Body of pancreas (tissue), 4 donors: ENCODE results near the gene GPC1.

ENCODE experiments used
- POLR2A ChIP-seq, 3 donors: fragments of 450-650 bp; IDR thresholded peaks; one replicate each; pipeline ENCODE4 v1.6.1; 2016; ENCODE audit warnings: antibody characterized with exemption in 3 of 3, mild to moderate bottlenecking in 2 of 3
- TF ChIP-seq, protein P1 (sequence below), 7 experiments: fragments of 450-650 bp in 4 of 7; fragments of 200-600 bp in 3 of 7; sonication (generic) in 3 of 7; IDR thresholded peaks; one replicate each; pipeline ENCODE4 v1.5.1; 2016 to 2019; ENCODE audit warnings: antibody characterized with exemption in 7 of 7

DNA sequence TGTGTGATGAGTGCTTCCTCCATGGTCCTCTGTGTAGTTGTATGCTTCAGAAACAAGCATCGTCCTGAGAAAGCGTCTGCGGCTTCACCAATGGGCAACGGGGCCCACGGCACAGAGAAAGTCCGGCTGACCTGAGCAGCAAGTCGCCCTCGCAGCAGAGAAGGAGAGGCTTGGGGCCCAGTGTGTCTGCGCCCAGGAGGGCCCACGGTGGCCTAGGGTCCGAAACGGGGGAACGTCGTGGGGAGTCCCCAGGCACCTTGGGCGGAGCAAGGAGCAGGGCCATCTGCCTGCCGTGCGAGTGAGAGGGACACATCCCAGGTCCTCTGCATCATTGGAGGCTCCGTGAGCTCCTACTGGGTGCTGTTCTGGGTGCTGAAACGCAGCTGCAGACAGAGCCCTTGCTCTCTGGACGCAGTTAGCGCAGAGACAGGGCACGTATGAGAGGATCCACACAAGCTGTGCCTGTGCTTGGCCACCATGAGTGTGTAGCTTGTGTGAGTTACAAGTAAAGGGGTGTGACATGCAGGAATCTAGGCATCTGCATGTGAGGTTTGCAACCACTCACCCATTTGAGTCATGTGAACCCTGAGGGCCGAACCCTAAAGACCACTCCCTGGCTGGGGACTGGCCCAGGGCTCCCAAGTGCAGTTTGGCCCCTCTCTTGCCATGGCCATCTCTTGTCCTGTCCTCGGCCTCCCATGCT is 10.6 kb downstream of the GPC1 start:
- TF ChIP-seq, protein P1, sequence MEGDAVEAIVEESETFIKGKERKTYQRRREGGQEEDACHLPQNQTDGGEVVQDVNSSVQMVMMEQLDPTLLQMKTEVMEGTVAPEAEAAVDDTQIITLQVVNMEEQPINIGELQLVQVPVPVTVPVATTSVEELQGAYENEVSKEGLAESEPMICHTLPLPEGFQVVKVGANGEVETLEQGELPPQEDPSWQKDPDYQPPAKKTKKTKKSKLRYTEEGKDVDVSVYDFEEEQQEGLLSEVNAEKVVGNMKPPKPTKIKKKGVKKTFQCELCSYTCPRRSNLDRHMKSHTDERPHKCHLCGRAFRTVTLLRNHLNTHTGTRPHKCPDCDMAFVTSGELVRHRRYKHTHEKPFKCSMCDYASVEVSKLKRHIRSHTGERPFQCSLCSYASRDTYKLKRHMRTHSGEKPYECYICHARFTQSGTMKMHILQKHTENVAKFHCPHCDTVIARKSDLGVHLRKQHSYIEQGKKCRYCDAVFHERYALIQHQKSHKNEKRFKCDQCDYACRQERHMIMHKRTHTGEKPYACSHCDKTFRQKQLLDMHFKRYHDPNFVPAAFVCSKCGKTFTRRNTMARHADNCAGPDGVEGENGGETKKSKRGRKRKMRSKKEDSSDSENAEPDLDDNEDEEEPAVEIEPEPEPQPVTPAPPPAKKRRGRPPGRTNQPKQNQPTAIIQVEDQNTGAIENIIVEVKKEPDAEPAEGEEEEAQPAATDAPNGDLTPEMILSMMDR (IDR thresholded peaks at IDR 0.05) = no peak
- TF ChIP-seq POLR2A (IDR thresholded peaks at IDR 0.05) = no peak
